Endothelial cell of umbilical vein (primary cell): ENCODE results near the gene RTL10. TPM values are rescaled to one million over a fixed set of nuclear protein-coding genes. Genes with fewer than 3 reads are reported as not detected.

ENCODE experiments used
- BruUV-seq: library from RNA; stranded (reverse); fragments of 400-500 nt; replicated peaks from 2 replicates; lab custom pipeline; 2021; lab: Mats Ljungman, UMichigan
- CTCF ChIA-PET: fragments of 300-600, 350-600 bp; sonication (Branson Sonifier 250); formaldehyde crosslinking; loops from one replicate; lab custom pipeline; 2021; ENCODE audit warnings: antibody characterized with exemption, inconsistent platforms; lab: Charles Lee
- POLR2A ChIA-PET: fragments of 300-600, 350-600 bp; sonication (Branson Sonifier 250); formaldehyde crosslinking; loops from one replicate; lab custom pipeline; 2021; ENCODE audit warnings: antibody characterized with exemption, inconsistent platforms; lab: Charles Lee
- DNase-seq: peaks from one replicate; pipeline ENCODE4 v3.0.0-alpha.2; 2011; ENCODE audit warnings: low read depth, low spot score
- FAIRE-seq: peaks from 2 replicates; lab custom pipeline; 2011; peaks lifted over from hg19 to GRCh38; lab: Jason Lieb, UNC
- H2AFZ ChIP-seq: 2 replicates; pipeline ENCODE4 v1.6.0; 2012; ENCODE audit warnings: low read depth, low read length, control low read depth, inconsistent platforms
- H3K27ac ChIP-seq: 2 replicates; pipeline ENCODE4 v1.5.1; 2011; ENCODE audit warnings: low read depth, mild to moderate bottlenecking, control low read depth, low read length, moderate library complexity; ENCODE audit not compliant: insufficient read depth
- H3K27me3 ChIP-seq, 2 experiments: 2 replicates each; pipeline versions ENCODE4 v1.6.0 to v1.6.1; 2011; ENCODE audit warnings: low read length in 2 of 2, mixed read lengths in 1 of 2; ENCODE audit not compliant: control insufficient read depth in 2 of 2, insufficient read depth in 2 of 2
- H3K36me3 ChIP-seq, 2 experiments: 2 replicates in 1 of 2; 3 replicates in 1 of 2; pipeline ENCODE4 v1.5.1; 2011; ENCODE audit warnings: low read length in 2 of 2, mild to moderate bottlenecking in 1 of 2, moderate library complexity in 1 of 2; ENCODE audit not compliant: control insufficient read depth in 2 of 2, insufficient read depth in 2 of 2; ENCODE audit errors: extremely low read depth in 1 of 2
- H3K4me1 ChIP-seq: 3 replicates; pipeline ENCODE4 v1.5.1; 2011; ENCODE audit warnings: mild to moderate bottlenecking, low read length; ENCODE audit not compliant: control insufficient read depth, insufficient read depth; ENCODE audit errors: extremely low read depth
- H3K4me2 ChIP-seq: 2 replicates; pipeline ENCODE4 v1.6.1; 2011; ENCODE audit warnings: low read length, control low read depth, mixed read lengths; ENCODE audit not compliant: insufficient read depth
- H3K4me3 ChIP-seq, 3 experiments: fragments of 200-600 bp in 1 of 3; sonication (generic), shearing (Covaris generic) in 1 of 3; replicated peaks in 1 of 3; 2 replicates each; pipeline ENCODE4 v1.5.1; 2011 to 2016; ENCODE audit warnings: control low read depth in 3 of 3, low read length in 3 of 3, mild to moderate bottlenecking in 2 of 3, inconsistent platforms in 1 of 3, low read depth in 1 of 3, moderate library complexity in 1 of 3; ENCODE audit not compliant: insufficient read depth in 1 of 3
- H3K79me2 ChIP-seq: 2 replicates; pipeline ENCODE4 v1.6.0; 2012; ENCODE audit warnings: low read length, inconsistent platforms; ENCODE audit not compliant: control insufficient read depth, insufficient read depth
- H3K9ac ChIP-seq: replicated peaks from 2 replicates; pipeline ENCODE3; 2011; ENCODE audit warnings: low read length, control low read depth; ENCODE audit not compliant: insufficient read depth; ENCODE audit errors: extremely low read depth
- H3K9me1 ChIP-seq: replicated peaks from 3 replicates; pipeline ENCODE4 v1.6.0; 2011; ENCODE audit warnings: mild to moderate bottlenecking, low read length; ENCODE audit not compliant: control insufficient read depth, insufficient read depth; ENCODE audit errors: extremely low read depth
- H3K9me3 ChIP-seq: replicated peaks from 2 replicates; pipeline ENCODE4 v1.5.1; 2012; ENCODE audit warnings: low read length, inconsistent platforms; ENCODE audit not compliant: control insufficient read depth, insufficient read depth
- H4K20me1 ChIP-seq: replicated peaks from 2 replicates; pipeline ENCODE3; 2011; ENCODE audit warnings: mild to moderate bottlenecking, low read length; ENCODE audit not compliant: control insufficient read depth, insufficient read depth; ENCODE audit errors: extremely low read depth
- CTCF ChIP-seq, 2 donors: IDR thresholded peaks; 1 replicate in 1 of 2; 2 replicates in 1 of 2; pipeline ENCODE4 v1.5.1; 2011; ENCODE audit warnings: low read length in 2 of 2, mild to moderate bottlenecking in 2 of 2, moderate library complexity in 2 of 2, control low read depth in 1 of 2, inconsistent platforms in 1 of 2, low read depth in 1 of 2; ENCODE audit not compliant: insufficient read depth in 1 of 2; ENCODE audit errors: extremely low read depth in 1 of 2
- EZH2 ChIP-seq: IDR thresholded peaks from 2 replicates; pipeline ENCODE4 v1.6.1; 2012; ENCODE audit warnings: borderline replicate concordance, low read depth, mild to moderate bottlenecking, moderate library complexity, low read length, inconsistent platforms; ENCODE audit not compliant: severe bottlenecking
- FOS ChIP-seq: IDR thresholded peaks from 2 replicates; pipeline ENCODE4 v1.6.1; 2011; ENCODE audit warnings: mild to moderate bottlenecking, low read length, moderate library complexity, borderline replicate concordance; ENCODE audit not compliant: insufficient read depth
- GATA2 ChIP-seq: IDR thresholded peaks from 2 replicates; pipeline ENCODE4 v1.7.0; 2011; ENCODE audit warnings: low read depth, mild to moderate bottlenecking, moderate library complexity, mixed read lengths, low read length; ENCODE audit not compliant: insufficient read length, insufficient read depth
- JUN ChIP-seq: IDR thresholded peaks from 2 replicates; pipeline ENCODE4 v1.6.1; 2011; ENCODE audit warnings: borderline replicate concordance, low read depth; ENCODE audit not compliant: insufficient read length, insufficient read depth
- MAX ChIP-seq: IDR thresholded peaks from 2 replicates; pipeline ENCODE4 v1.6.1; 2011; ENCODE audit not compliant: insufficient read depth, insufficient read length
- MYC ChIP-seq: IDR thresholded peaks from one replicate; pipeline ENCODE4 v1.6.1; 2011; ENCODE audit warnings: mild to moderate bottlenecking, low read depth, low read length
- POLR2A ChIP-seq: IDR thresholded peaks from 2 replicates; pipeline ENCODE4 v1.6.1; 2012; ENCODE audit warnings: low read depth, mild to moderate bottlenecking, control low read depth, low read length
- POLR2AphosphoS5 ChIP-seq: IDR thresholded peaks from 2 replicates; pipeline ENCODE4 v1.6.1; 2012; ENCODE audit warnings: low read depth, mild to moderate bottlenecking, control low read depth, low read length, moderate library complexity; ENCODE audit not compliant: insufficient read depth
- dilution Hi-C: fragments of 300-500 bp; cut with MboI; formaldehyde crosslinking; loops from one replicate; pipeline ENCODE4 v1.15.0; 2019; ENCODE audit warnings: low sequenced_read_pairs; ENCODE audit not compliant: extremely low pct_ligation_motif_present
- intact Hi-C: fragments of 100-400 bp; cut with micrococcal nuclease; formaldehyde crosslinking; loops from one replicate; pipeline ENCODE4 v1.10.0; 2022
- polyA plus RNA-seq, 4 experiments: library from polyadenylated mRNA; depleted of rRNA in 3 of 4; stranded (reverse) in 3 of 4; unstranded in 1 of 4; fragments of >200 nt; gene quantifications; 2 replicates each; pipeline versions ENCODE4 v1.2.1 to v1.2.3, GENCODE V29; 2011 to 2012; ENCODE audit warnings: missing spikeins in 1 of 4
- total RNA-seq: library from RNA; stranded (reverse); gene quantifications from 2 replicates; pipeline ENCODE4 v1.2.3, GENCODE V29; 2021

RTL10 gene
- total and polyA plus RNA-seq, 2 donors (not counting 3 experiments of a cell fraction or from before 2014, with no cell fraction given), result 31.9 to 40.8 TPM

GRCh38 chr22:19875531-19876313 lies 21.0 kb upstream of the RTL10 start:
- Histone ChIP-seq H3K4me2 (peak overlapping the region; percentile 45), H3K79me2 (peaks cover 46% of the 10 kb centered on the region), H3K27me3 (no peaks in the 10 kb centered on the region), H3K4me3 (peak overlapping the region in 2 of 3 experiments; percentile 1 to 3), H3K9ac (peak overlapping the region; percentile 54), H4K20me1 (no peaks in the 10 kb centered on the region), H3K36me3 (peaks cover 10 to 12% of the 10 kb centered on the region in 2 experiments), H3K4me1 (peaks cover 66% of the 10 kb centered on the region), H3K9me3 (no peaks in the 10 kb centered on the region), H2AFZ (no peak overlapping the region), H3K27ac (peak overlapping the region; percentile 77), H3K9me1 (no peaks in the 10 kb centered on the region)
- intact Hi-C loops (loop anchor here (1.0 to 2.0 kb wide), 2 partner anchors 16 to 35 kb away; no protein-coding TSS in a partner anchor), dilution Hi-C loops (no loop called here)
- DNase-seq (peak; percentile 74), FAIRE-seq (peak; percentile 77)
- TF ChIP-seq GATA2 (peak; percentile 91), MAX (no peak), EZH2 (no peak), FOS (peak; percentile 66), POLR2AphosphoS5 (peak; percentile 75), MYC (no peak), CTCF (IDR thresholded peaks at IDR 0.05; ENCODE audit: extremely low read depth in 1 of 2, insufficient read depth in 1 of 2, low read depth in 1 of 2, low read length in 2 of 2) (no peak), POLR2A (peak; percentile 51), JUN (no peak)
- CTCF ChIA-PET, result interaction anchor here (1.3 to 3.0 kb wide), 7 partner anchors 16 to 145 kb away, joined by 3 to 16 read pairs (median 4); no protein-coding TSS in a partner anchor
- POLR2A ChIA-PET, result interaction anchor here (0.6 to 1.5 kb wide), 4 partner anchors 11 to 959 kb away, joined by 4 to 5 read pairs (median 4); no protein-coding TSS in a partner anchor
- BruUV-seq, result no TSS peak
